Peyer's patch (tissue), 4 donors: ENCODE data around the gene GNL3.

Experiments used
- POLR2A ChIP-seq, 2 donors: fragments of 450-650 bp; IDR thresholded peaks; one replicate each; pipeline ENCODE4 v1.5.1; 2017; ENCODE audit warnings: antibody characterized with exemption in 2 of 2, mild to moderate bottlenecking in 2 of 2, moderate library complexity in 2 of 2
- TF ChIP-seq, protein P1 (sequence below), 6 experiments: fragments of 450-650 bp in 4 of 6; fragments of 200-600 bp in 2 of 6; sonication (generic) in 1 of 6; IDR thresholded peaks; one replicate each; pipeline ENCODE4 v1.5.1; 2017 to 2019; ENCODE audit warnings: antibody characterized with exemption in 6 of 6, mild to moderate bottlenecking in 3 of 6, moderate library complexity in 1 of 6

DNA sequence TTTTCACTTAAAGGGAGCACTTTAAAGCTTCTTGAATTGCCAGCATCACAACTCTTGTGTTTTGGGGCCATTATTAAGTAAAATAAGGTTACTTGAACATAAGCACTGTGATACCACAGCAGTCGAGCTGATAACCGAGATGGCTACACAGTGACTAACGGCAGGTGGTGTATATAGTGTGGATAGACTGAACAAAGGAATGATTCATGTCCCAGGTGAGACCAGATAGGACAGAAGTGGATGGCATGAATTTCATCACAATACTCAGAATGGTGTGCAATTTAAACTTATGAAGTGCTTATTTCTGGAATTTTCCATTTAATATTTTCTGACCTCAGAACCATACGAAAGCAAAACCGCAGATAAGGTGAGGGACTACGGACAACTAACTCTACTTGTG lies 40.3 kb upstream of the GNL3 start:
- TF ChIP-seq, protein P1, sequence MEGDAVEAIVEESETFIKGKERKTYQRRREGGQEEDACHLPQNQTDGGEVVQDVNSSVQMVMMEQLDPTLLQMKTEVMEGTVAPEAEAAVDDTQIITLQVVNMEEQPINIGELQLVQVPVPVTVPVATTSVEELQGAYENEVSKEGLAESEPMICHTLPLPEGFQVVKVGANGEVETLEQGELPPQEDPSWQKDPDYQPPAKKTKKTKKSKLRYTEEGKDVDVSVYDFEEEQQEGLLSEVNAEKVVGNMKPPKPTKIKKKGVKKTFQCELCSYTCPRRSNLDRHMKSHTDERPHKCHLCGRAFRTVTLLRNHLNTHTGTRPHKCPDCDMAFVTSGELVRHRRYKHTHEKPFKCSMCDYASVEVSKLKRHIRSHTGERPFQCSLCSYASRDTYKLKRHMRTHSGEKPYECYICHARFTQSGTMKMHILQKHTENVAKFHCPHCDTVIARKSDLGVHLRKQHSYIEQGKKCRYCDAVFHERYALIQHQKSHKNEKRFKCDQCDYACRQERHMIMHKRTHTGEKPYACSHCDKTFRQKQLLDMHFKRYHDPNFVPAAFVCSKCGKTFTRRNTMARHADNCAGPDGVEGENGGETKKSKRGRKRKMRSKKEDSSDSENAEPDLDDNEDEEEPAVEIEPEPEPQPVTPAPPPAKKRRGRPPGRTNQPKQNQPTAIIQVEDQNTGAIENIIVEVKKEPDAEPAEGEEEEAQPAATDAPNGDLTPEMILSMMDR (IDR thresholded peaks at IDR 0.05) = no peak
- TF ChIP-seq POLR2A (IDR thresholded peaks at IDR 0.05) = no peak
